GM19463 (cell line): Measurements from ENCODE around the gene SLC35B4.

Experiments
- ATAC-seq: cut with Tn5 transposase; IDR thresholded peaks from one replicate; pipeline ENCODE4 v1.9.1; 2021; ENCODE audit warnings: mild to moderate bottlenecking, moderate library complexity; ENCODE audit not compliant: unreplicated experiment

Gene SLC35B4

DNA sequence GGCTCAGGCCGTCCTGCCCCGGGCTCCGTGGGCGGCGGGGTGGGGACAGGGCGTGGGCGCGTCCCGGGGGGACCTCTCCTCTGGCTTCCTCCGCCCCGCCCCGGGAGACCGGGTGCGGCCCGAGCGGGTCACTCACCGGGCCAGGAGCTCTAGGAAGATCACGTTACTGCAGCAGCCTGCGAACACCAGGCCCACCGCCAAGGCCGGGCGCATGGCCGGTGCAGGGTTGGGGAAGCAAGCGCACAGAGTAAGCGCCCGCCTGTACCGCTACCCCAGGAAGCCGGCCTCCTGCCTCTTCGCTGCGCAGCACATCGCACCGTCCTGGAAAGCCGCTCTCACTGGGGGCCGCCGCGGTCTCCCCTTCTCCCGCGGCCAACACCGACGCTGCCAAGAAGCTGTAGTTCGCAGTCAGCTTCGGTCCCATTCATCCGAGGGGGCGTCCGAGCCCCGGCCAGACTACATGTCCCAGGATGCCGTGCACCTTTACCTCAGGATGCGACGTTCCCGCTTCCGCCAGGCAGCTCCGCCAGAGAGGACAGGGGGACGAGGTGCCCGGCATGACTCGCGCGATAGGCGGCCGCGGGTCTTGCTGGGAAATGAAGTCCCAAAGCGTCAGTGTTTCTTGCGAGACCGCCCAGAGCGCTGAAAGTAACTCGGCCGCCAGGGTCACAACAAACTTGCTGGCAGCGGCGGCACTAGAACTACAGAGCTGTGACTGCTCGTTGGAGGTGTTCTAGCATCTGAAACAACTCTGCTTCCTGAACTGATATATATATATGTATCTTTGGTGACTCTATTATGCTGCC is at the start of gene SLC35B4:
SLC35B4 (minus strand) TSS at position 392 of the 806 bp plus-strand sequence; CDS start at position 213, 179 bp downstream.
- peak; percentile 98 for ATAC-seq

GRCh38 chr7:134366481-134366880 is 49.8 kb upstream of the SLC35B4 start:
- ATAC-seq = no peak

DNA sequence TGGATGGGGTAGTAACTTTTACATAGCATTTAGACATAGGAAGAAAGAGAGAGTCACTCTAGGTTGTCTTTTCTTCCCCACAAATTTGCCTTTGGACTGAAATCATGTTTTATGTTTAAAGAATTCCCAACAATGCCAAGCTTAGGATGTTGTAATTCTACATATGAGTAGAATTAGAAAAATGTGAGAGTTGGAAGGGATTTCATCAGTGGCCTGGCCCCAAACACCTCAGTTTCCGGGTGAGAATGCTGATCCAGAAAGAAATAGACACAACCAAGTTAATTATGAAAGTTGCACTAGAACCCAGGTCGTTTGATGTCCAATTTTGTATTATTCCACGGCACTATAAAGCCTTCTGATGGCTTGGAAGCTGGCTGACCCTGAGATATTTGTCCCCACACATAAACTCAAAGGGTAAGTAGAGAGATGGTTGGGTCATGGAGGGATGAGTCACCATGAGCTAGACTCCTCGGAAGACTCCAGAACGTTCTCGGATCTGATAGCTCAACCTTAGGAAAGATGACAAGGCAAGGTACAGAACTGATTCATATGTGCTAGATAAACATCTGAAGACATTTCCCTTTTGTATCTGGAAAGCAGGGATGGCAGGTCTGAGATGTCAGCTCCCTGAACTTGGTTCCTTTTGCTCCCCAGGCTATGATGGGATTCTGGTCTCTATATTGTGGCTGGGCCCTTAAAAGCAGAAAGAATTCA is 48.8 kb upstream of the SLC35B4 start:
- no peak for ATAC-seq

GRCh38 chr7:134364619-134365037 is 47.9 kb upstream of the SLC35B4 start:
- no peak for ATAC-seq

- no peak for ATAC-seq
Measured at GRCh38 chr7:134362587-134363483, 46.1 kb upstream of the SLC35B4 start.

DNA sequence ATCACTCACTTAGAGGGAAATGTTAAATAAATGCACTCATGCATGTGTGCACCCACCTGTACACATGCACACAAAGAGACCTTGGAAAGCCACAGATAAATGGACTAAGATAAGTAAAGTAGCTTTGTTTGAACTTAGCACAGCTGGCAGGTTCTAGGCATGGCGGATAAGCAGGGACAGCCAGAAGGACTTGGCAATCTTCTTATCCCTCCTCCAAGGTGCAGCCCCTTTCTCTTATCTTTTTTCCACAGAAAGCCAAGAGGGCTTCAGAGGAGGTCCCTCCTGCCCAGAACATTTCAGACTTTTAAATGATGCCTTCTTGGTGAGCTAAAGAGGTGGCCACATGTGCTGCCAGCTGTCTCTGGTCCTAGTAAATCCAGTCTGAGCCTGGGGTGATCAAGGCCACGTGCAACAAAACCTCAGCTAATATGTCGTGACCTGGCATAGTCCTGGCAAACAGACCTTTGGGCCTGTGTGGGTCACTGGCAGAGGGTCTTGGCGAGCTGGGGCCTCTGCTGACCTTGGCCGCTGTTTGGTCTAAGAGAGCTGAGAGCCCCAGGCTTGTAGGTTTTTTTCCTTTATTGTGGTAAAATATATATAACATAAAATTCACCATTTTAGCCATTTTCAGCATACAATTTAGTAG is 43.2 kb upstream of the SLC35B4 start:
- ATAC-seq = no peak

- no peak for ATAC-seq
Measured at GRCh38 chr7:134357486-134357885, 40.8 kb upstream of the SLC35B4 start.

DNA sequence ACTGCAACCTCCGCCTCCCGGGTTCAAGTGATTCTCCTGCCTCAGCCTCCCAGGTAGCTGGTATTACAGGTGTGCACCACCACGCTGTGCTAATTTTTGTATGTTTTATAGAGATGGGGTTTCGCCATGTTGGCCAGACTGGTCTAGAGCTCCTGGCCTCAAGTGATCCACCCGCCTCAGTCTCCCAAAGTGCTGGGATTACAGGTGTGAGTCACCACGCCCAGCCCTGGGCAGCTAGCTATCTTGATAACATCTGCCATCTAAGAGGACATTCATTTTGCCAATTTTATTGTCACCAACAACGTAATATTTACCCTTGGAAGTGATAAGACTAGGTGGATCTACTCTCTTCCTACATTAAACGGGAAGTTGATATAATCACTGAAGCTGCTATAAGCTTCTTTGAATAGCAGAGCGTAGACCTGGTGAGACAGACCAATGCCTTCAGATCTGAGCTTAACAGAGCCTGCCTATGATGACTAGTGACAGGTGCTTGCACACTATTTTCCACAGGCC is 39.7 kb upstream of the SLC35B4 start:
- no peak for ATAC-seq

DNA sequence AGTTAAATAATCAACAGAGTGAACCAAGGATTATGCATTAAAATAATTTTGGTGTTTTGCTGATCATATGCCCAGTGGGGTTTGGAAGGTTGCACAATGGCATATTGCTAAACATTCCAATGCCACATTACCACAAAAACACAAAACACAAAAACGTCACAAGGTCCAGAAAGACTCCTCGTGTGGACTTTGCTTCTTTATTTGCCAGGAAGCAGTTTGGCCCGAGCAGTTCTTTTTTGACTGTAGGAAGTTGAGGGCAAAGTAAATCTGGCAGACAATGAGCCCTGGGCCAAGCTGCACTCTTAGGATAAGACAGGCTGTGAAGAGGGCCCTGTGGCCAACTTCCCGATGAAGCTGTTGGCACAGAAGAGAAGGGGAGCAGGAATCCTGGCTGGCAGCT is 39.2 kb upstream of the SLC35B4 start:
- no peak for ATAC-seq

DNA sequence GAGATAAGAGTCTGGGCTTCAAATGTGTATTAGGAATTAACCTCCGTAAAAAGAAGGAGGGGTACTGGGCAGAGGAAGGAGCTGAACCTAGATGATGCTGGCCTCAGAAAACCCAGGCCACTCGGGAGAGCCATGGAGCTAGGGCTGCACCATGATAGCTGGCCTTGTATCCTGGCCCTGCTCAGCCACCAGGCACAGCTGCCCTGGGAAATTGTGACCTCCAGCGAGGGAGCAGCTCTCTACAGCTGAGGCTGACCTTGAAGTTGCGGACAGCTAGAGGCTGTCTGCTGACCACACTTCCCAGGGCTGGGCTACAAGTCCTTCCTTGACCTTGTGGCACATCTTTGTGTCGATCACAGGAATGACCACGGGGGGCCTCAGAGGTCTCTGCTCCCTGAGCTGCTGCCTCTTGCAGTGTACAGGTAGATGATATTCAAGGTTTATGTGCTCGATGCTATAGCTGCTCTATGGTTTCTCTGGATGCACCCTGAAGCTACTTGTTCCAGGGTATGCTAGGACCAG is 38.3 kb upstream of the SLC35B4 start:
- ATAC-seq = no peak

DNA sequence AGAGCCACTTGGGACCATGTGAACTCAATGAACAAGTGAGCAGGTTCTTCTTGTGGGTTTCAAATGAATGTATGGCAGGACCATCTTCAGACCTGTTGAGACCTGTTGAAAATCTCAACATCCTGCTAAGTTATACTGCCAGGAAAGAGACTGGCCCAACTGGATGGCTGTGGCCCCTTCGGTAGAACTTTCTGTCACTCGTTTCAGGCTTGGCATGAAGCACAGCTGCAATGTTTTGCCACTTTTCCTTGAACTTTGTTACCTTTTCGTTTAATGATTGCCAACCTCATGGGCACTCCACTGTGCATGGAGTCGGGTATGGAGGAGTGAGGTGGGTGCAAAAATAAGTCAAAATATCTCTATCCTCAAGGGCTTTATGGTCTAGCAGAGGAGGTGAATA is 36.7 kb upstream of the SLC35B4 start:
- ATAC-seq = no peak

DNA sequence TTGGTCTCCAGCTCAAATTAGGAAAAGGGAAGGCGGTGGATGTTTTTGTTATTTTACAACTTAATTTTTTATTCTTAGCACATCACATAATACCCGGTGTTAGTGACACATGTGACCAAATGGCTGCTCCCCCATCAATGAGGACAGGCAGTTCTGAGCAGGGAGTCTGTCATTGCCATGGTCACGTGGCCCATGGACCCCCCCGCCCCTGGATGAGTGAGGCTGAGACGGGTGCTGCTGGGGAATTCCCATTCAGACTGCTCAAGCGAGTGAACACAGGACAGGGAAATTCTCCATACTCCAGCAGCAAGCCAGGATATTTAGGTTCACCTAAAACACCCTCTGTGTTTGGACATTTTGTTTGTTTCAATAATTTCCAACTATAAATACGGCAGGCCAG is 34.7 kb upstream of the SLC35B4 start:
- no peak for ATAC-seq

- no peak for ATAC-seq
Measured at GRCh38 chr7:134350709-134351108, 34.0 kb upstream of the SLC35B4 start.

DNA sequence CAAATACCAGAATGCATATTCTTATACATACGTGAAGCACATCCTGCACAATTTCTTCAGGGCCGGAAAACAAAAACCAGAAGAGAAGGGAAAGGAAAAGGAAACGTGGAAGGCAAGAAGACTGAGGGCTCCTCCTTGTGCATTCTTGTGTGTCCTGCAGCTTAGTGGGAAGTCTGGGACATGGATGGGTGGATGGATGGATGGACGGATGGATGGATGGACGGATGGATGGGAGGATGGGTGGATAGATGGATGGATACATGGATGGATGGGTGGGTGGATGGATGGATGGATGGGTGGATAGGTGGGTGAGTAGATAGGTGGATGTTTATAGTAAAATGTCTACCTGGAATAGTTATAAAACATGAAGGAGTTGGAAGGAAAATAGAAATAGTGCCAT is 30.8 kb upstream of the SLC35B4 start:
- no peak for ATAC-seq

- ATAC-seq = no peak
Measured at GRCh38 chr7:134343796-134344195, 27.1 kb upstream of the SLC35B4 start.

- no peak for ATAC-seq
Measured at GRCh38 chr7:134343136-134343535, 26.4 kb upstream of the SLC35B4 start.

- ATAC-seq = no peak
Measured at GRCh38 chr7:134339475-134339874, 22.7 kb upstream of the SLC35B4 start.

- no peak for ATAC-seq
Measured at GRCh38 chr7:134337980-134338379, 21.2 kb upstream of the SLC35B4 start.

- ATAC-seq = no peak
Measured at GRCh38 chr7:134334408-134334807, 17.7 kb upstream of the SLC35B4 start.

DNA sequence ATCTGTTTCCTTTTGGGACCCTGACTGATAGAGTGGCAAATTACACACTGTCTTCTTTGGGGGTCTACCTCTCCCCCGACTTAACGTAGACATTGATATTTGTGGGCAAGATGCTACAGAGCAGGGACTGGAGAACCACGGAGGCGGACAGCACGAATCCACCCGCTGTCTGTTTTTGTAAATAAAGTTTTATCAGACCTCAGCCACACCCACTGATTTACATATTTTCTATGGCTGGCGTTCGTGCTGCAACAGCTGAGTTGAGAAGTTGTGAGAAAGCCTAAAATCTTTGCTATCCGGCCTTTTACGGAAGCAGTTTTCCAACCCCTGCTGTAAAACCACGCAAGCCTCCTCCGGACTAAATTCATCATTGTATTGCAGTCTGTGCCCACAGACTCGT is 17.2 kb upstream of the SLC35B4 start:
- ATAC-seq = no peak
